ENCODE data around the gene ACADM. TPM values are rescaled to one million over a fixed set of nuclear protein-coding genes. Genes with fewer than 3 reads are reported as not detected.
"Not testable (repeated sequence)": the region's sequence is repeated elsewhere in the genome, so short reads cannot be mapped to it uniquely, and the experiment has no call there.

ACADM gene
- total RNA-seq, 1 experiment from 2014 or later = 35.6 TPM

DNA sequence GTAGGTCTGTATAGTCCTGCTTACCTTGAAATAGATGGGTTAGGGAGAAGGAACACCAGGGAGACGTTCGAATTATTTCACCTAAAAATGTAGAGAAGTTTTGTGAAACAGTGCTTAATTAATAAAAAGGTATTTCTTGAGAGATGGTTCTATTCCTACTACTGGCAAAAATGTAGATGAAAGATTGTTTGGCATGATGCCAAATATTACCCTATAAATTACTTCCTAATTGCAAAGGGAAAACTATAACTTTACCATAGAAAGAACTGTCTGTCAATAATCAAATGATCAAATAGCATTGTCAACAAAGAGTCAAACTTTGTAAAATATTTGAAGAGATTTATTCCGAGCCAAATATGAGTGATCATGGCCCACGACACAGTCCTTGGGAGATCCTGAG, 4.2 kb upstream of the ACADM start:
- POLR2A ChIA-PET (ENCODE audit: low non-redundant PET) = no interaction called here
- Histone ChIP-seq H3K27ac (ENCODE audit: low read depth, low read length, poor library complexity, severe bottlenecking) (no peak overlapping the region), H3K9me3 (ENCODE audit: low read depth, low read length, poor library complexity, severe bottlenecking) (no peaks in the 10 kb centered on the region), H3K4me3 (ENCODE audit: low read depth, low read length, poor library complexity, severe bottlenecking) (no peak overlapping the region), H3K27me3 (replicated peaks; ENCODE audit: insufficient read depth, low read depth, low read length, poor library complexity) (no peaks in the 10 kb centered on the region), H3K4me1 (ENCODE audit: insufficient read depth, low read length, poor library complexity, severe bottlenecking) (peaks cover 7% of the 10 kb centered on the region), H3K36me3 (ENCODE audit: insufficient read depth, low read length, poor library complexity, severe bottlenecking) (no peaks in the 10 kb centered on the region)
- no peak for DNase-seq (ENCODE audit: low spot score)
- CTCF ChIA-PET = no interaction called here
- intact Hi-C loops (cut with micrococcal nuclease; ENCODE audit: unreplicated experiment) = no loop called here
- BruUV-seq (replicated peaks) = no TSS peak
- TF ChIP-seq EZH2 (IDR thresholded peaks at IDR 0.05; ENCODE audit: borderline replicate concordance, low read depth, low read length, poor library complexity, severe bottlenecking) = no peak
- TF ChIP-seq, protein P1, sequence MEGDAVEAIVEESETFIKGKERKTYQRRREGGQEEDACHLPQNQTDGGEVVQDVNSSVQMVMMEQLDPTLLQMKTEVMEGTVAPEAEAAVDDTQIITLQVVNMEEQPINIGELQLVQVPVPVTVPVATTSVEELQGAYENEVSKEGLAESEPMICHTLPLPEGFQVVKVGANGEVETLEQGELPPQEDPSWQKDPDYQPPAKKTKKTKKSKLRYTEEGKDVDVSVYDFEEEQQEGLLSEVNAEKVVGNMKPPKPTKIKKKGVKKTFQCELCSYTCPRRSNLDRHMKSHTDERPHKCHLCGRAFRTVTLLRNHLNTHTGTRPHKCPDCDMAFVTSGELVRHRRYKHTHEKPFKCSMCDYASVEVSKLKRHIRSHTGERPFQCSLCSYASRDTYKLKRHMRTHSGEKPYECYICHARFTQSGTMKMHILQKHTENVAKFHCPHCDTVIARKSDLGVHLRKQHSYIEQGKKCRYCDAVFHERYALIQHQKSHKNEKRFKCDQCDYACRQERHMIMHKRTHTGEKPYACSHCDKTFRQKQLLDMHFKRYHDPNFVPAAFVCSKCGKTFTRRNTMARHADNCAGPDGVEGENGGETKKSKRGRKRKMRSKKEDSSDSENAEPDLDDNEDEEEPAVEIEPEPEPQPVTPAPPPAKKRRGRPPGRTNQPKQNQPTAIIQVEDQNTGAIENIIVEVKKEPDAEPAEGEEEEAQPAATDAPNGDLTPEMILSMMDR (conservative IDR thresholded peaks at IDR 0.05; ENCODE audit: low read depth, low read length) = no peak

DNA sequence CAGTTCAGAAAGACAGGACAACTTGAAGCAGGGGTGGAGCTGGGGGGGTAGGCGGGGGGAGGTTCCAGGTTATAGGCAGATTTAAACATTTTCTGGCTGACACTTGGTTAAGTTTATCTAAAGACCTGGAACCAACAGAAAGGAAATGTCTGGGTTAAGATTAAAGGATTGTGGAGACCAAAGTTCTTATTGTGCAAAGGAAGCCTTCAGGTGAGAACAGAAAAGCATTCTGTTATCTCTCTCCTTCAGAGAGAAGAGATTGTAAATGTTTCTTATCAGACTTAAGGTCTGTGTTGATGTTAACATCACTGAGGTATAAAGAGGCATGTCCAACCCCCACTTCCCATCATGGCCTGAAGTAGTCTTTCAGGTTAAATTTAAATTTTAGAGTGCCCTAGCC, 3.7 kb upstream of the ACADM start:
- H3K27ac ChIP-seq (ENCODE audit: low read depth, low read length, poor library complexity, severe bottlenecking) = no peak overlapping the region
- CTCF ChIA-PET = no interaction called here
- TF ChIP-seq, protein P1 (conservative IDR thresholded peaks at IDR 0.05; ENCODE audit: low read depth, low read length) = no peak
- no peak for TF ChIP-seq EZH2 (IDR thresholded peaks at IDR 0.05; ENCODE audit: borderline replicate concordance, low read depth, low read length, poor library complexity, severe bottlenecking)

DNA sequence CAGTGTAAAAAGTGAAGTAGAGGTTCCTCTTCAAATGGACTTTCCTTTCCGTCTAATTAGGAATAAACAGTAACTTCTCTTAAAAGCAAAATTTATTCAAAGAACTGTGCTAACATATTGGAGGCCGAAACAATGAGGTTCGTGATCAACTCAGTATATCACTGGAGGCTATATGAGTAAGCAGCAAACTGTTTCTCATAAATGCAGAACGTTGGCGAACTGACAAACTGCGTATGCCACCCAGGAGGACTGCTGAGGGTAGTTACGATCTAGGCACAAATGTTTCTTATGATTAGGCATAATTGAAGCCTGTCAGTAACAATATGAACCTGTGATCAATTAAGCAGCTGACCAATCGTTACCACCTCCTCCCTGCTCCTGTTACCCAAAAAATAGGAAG, 2.3 kb upstream of the ACADM start:
- H3K9me3 ChIP-seq (ENCODE audit: low read depth, low read length, poor library complexity, severe bottlenecking); intact Hi-C loops (cut with micrococcal nuclease; ENCODE audit: unreplicated experiment); H3K27me3 ChIP-seq (replicated peaks; ENCODE audit: insufficient read depth, low read depth, low read length, poor library complexity); CTCF ChIA-PET; H3K36me3 ChIP-seq (ENCODE audit: insufficient read depth, low read length, poor library complexity, severe bottlenecking); H3K27ac ChIP-seq (ENCODE audit: low read depth, low read length, poor library complexity, severe bottlenecking); H3K4me3 ChIP-seq (ENCODE audit: low read depth, low read length, poor library complexity, severe bottlenecking); BruUV-seq (replicated peaks); DNase-seq (ENCODE audit: low spot score): not testable (repeated sequence)
- POLR2A ChIA-PET (ENCODE audit: low non-redundant PET) = interaction anchor here (0.6 to 1.0 kb wide), 2 partner anchors 42 to 715 kb away, joined by 3 read pairs; no protein-coding TSS in a partner anchor
- H3K4me1 ChIP-seq (ENCODE audit: insufficient read depth, low read length, poor library complexity, severe bottlenecking) = peaks cover 16% of the 10 kb centered on the region

More for the DNA sequence above, 3.7 kb upstream of the ACADM start:
- POLR2A ChIA-PET (ENCODE audit: low non-redundant PET) = no interaction called here
- H3K4me1 ChIP-seq (ENCODE audit: insufficient read depth, low read length, poor library complexity, severe bottlenecking) = peaks cover 8% of the 10 kb centered on the region
- H3K27me3 ChIP-seq (replicated peaks; ENCODE audit: insufficient read depth, low read depth, low read length, poor library complexity) = no peaks in the 10 kb centered on the region
- H3K9me3 ChIP-seq (ENCODE audit: low read depth, low read length, poor library complexity, severe bottlenecking) = no peaks in the 10 kb centered on the region
- H3K36me3 ChIP-seq (ENCODE audit: insufficient read depth, low read length, poor library complexity, severe bottlenecking) = no peaks in the 10 kb centered on the region
- intact Hi-C loops (cut with micrococcal nuclease; ENCODE audit: unreplicated experiment) = no loop called here
- no peak for DNase-seq (ENCODE audit: low spot score)
- BruUV-seq (replicated peaks) = no TSS peak
- H3K4me3 ChIP-seq (ENCODE audit: low read depth, low read length, poor library complexity, severe bottlenecking) = no peak overlapping the region

DNA sequence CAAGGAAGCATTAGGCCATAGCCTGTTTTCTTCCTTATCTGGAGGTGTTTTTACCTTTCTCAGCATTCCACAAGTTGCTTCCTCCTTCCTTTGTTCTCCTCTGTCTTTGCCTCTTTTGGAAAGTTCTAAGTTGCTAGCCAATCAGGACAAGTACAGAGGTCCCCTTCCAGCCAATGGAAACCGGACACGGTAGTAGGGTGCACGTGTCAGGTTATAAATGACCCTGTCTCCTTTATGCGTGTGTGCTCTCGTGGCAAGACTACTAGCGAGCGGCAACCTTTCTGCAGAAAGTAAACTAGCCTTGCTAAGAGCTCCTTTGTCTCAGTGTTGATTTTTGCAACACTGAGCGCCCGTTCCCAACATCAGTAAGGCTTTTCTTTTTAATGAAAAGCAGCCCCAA, 1.5 kb upstream of the ACADM start:
- H3K4me3 ChIP-seq (ENCODE audit: low read depth, low read length, poor library complexity, severe bottlenecking) = no peak overlapping the region
- peaks cover 16% of the 10 kb centered on the region for H3K4me1 ChIP-seq (ENCODE audit: insufficient read depth, low read length, poor library complexity, severe bottlenecking)
- H3K27me3 ChIP-seq (replicated peaks; ENCODE audit: insufficient read depth, low read depth, low read length, poor library complexity) = no peaks in the 10 kb centered on the region
- no TSS peak for BruUV-seq (replicated peaks)
- no peak for DNase-seq (ENCODE audit: low spot score)
- POLR2A ChIA-PET (ENCODE audit: low non-redundant PET) = no interaction called here
- H3K9me3 ChIP-seq (ENCODE audit: low read depth, low read length, poor library complexity, severe bottlenecking) = no peaks in the 10 kb centered on the region
- H3K36me3 ChIP-seq (ENCODE audit: insufficient read depth, low read length, poor library complexity, severe bottlenecking) = no peaks in the 10 kb centered on the region
- intact Hi-C loops (cut with micrococcal nuclease; ENCODE audit: unreplicated experiment) = no loop called here
- no peak for TF ChIP-seq EZH2 (IDR thresholded peaks at IDR 0.05; ENCODE audit: borderline replicate concordance, low read depth, low read length, poor library complexity, severe bottlenecking)
- TF ChIP-seq, protein P1 (conservative IDR thresholded peaks at IDR 0.05; ENCODE audit: low read depth, low read length) = no peak
- no peak overlapping the region for H3K27ac ChIP-seq (ENCODE audit: low read depth, low read length, poor library complexity, severe bottlenecking)
- CTCF ChIA-PET = no interaction called here
